ENCODE data around the gene NCR1.
"Not testable (repeated sequence)": the region's sequence is repeated elsewhere in the genome, so short reads cannot be mapped to it uniquely, and the experiment has no call there.

The NCR1 gene, protein sequence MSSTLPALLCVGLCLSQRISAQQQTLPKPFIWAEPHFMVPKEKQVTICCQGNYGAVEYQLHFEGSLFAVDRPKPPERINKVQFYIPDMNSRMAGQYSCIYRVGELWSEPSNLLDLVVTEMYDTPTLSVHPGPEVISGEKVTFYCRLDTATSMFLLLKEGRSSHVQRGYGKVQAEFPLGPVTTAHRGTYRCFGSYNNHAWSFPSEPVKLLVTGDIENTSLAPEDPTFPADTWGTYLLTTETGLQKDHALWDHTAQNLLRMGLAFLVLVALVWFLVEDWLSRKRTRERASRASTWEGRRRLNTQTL

DNA sequence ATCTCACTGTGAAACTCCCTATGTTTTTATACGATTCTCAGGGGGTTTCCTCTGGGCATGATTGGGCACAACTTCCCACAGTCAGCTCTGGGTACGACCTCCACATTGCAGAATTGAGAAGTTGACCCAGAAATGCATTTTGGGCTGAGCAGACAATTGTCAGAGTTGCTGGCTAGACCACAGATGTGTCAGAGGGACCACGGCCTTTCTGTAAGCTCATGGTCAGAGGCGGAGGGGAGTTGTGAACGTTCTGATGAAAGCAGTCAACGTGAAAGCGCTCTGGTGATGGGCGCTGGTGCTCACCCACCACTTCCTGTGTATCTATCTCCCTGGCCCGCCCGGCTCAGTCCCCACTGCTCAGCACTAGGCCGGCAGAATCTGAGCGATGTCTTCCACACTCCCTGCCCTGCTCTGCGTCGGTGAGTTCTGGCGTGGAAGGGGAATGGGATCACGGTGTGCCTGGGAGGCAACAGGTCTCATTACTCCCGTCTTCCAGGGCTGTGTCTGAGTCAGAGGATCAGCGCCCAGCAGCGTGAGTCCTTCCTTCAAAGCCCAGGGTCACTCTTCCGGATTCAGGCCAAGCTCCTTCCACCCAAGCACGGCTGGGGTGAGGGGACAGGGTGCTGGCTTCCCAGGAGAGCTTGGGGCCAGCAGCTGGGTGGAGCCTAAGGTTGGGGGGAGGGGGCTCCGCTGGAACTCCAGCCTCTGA lies at the start of gene NCR1:
Gene NCR1, plus strand, starts transcription at position 346 of the 709 bp plus-strand sequence. Its CDS starts 40 bp downstream, at position 386.
- peak; percentile 30 for DNase-seq

DNA sequence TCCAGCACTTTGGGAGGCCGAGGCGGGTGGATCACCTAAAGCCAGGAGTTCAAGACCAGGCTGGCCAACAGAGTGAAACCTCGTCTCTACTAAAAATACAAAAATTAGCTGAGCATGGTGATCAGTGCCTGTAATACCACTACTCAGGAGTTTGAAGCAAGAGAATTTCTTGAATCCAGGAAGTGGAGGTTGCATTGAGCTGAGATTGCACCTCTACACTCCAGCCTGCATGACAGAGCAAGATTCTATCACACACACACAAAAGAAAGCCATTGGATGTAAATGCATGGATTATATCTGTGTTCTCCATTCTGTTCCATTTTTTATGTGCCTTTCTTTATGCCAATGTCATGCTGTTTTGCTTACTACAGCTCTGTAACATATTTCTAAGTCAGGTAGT lies 47.5 kb upstream of the NCR1 start:
- DNase-seq, result not testable (repeated sequence)

DNA sequence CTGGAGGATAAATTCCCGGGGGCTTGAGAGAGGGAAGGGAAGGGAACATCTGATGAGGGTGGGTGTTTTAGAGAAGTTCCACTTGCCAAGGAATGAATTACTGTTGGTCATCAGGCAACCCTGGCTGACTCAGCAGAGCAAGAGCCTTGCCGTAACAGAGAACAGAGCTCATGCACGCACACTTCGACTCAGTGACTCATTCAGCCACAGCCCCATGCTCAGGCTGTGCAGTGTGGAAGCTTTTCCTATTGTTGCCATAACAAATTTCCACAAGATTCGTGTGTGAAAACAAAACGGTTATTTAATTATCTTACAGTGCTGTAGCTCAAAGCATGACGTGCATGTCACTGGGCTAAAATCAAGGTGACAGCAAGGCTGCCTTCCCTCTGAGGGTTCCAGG lies 46.5 kb upstream of the NCR1 start:
- DNase-seq, result not testable (repeated sequence)

DNA sequence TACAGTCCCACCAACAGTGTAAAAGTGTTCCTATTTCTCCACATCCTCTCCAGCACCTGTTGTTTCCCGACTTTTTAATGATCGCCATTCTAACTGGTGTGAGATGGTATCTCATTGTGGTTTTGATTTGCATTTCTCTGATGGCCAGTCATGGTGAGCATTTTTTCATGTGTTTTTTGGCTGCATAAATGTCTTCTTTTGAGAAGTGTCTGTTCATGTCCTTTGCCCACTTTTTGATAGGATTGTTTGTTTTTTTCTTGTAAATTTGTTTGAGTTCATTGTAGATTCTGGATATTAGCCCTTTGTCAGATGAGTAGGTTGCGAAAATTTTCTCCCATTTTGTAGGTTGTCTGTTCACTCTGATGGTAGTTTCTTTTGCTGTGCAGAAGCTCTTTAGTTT lies 42.5 kb upstream of the NCR1 start:
- DNase-seq, result not testable (repeated sequence)

- no peak for DNase-seq
Measured at GRCh38 chr19:54871696-54872095, 34.3 kb upstream of the NCR1 start.

GRCh38 chr19:54873990-54874389 lies 32.0 kb upstream of the NCR1 start, which contains the start of gene FCAR:
TSS of gene FCAR (plus strand) at chr19:54874235. CDS start at chr19:54874290, 55 bp downstream.
- no peak for DNase-seq

GRCh38 chr19:54875506-54875905 lies 30.4 kb upstream of the NCR1 start:
- no peak for DNase-seq

DNA sequence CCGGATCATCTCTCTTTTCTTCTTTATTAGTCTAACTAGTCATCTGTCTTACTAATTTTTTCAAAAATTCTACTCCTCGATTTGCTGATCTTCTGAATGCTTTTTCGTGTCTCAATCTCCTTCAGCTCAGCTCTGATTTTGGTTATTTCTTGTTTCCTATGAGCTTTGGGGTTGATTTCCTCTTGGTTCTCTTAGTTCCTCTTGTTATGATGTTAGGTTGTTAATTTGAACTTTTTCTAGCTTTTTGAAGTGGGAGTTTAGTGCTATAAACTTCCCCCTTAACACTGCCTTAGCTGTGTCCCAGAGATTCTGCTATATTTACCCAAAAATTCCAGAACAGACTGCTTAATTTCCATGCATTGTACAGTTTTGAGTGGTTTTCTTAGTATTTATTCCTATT lies 28.5 kb upstream of the NCR1 start:
- DNase-seq, result no peak

DNA sequence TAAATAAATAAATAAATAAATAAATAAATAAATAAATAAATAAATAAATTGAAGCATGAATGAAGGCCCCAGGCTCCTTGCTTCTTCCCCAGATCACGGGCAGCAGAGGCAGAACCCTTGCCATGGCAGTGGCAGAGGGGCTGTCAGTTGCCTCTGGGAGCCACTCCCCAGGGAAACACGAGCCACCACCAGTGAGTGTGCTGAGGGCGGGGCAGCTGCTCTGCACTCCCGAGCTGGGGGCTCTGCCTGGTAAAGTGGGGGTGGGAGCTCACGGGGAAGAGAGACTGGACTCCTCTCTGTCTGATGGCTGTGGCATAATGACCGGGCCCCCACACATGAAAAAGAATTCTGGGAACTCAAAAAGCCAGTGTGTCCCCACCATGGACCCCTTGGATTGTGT lies 24.1 kb upstream of the NCR1 start:
- no peak for DNase-seq

- DNase-seq, result peak; percentile 44
Measured at GRCh38 chr19:54882758-54883157, 23.2 kb upstream of the NCR1 start.

DNA sequence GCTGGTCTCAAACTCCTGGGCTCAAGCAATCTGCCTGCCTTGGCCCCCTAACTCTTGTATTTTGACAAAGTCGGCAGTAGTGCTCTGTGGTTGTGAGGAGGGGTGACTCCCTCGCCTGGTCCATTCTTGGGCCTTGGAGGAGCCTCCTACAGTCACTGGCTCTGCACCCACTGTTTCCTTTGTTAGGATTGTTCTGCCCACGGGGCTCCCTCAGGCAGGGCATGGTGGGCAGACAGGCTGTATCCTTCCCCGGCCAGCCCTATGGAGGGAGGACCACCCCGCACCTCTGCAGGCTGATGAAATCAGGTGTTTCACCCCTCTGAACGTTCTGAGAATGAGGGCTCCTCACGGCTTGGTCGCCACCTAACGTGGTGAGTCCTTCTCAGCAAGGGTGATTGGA lies 22.7 kb upstream of the NCR1 start:
- no peak for DNase-seq

DNA sequence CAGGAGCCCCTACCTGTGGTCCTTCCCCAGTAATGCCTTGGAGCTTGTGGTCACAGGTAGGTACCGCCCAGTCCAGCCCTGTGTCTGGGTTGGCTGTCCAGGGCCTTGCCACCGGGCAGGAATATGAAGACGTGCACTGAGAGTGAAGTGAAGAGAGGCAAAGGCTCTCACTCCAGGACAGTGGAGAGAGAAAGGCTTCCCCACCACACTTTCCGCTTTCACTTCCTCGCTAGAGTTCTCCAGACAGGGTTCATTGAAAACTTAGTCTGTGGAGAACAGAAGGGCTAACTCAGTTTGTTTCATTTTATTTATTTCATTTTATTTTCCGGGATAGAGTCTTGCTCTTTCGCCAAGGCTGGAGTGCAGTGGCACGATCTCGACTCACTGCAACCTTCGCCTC lies 17.7 kb upstream of the NCR1 start:
- DNase-seq, result no peak

GRCh38 chr19:54889566-54889965 lies 16.4 kb upstream of the NCR1 start:
- DNase-seq, result no peak

- no peak for DNase-seq
Measured at GRCh38 chr19:54893406-54893805, 12.5 kb upstream of the NCR1 start.

GRCh38 chr19:54894106-54894505 lies 11.8 kb upstream of the NCR1 start:
- not testable (repeated sequence) for DNase-seq

GRCh38 chr19:54896036-54896435 lies 9.9 kb upstream of the NCR1 start:
- DNase-seq, result no peak

DNA sequence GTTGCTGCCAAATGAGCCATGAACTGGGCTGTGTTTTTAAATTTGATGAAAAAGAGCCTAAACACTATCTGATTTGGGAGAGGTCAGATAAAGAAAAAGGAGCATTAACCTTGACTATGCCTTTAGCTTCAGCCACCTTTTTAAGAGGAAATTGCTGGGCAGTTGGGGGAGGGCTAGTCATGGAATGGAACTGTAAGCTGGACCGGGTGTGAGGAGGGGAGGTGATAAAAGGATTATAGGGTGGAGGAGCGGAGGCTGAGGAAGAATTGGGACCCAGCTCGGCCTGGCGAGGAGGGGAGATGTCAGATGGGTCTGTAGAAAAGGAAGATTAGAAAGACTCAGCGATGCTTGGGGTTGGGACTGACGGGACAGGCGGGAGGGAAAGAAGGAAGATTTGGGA lies 7.3 kb upstream of the NCR1 start:
- DNase-seq, result not testable (repeated sequence)

DNA sequence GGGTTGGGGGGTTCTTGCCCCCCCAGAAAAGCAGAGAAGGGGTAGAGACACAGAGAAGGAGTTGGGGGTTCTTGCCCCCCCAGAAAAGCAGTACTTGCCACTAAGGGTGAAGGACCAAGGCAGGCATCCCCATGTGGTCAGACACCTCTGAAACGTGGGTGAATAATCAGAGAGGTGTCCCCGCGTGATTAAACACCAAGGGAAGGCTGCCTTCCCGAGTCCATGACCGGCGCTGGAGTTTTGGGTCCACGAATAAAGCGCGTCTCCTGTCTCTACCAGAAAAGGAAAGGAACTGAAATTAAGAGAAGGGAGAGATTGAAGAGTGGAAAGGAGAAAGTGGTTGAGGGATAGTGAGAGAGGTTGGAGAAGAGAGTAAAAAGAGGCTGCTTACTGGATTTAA lies 6.3 kb upstream of the NCR1 start:
- DNase-seq, result not testable (repeated sequence)

DNA sequence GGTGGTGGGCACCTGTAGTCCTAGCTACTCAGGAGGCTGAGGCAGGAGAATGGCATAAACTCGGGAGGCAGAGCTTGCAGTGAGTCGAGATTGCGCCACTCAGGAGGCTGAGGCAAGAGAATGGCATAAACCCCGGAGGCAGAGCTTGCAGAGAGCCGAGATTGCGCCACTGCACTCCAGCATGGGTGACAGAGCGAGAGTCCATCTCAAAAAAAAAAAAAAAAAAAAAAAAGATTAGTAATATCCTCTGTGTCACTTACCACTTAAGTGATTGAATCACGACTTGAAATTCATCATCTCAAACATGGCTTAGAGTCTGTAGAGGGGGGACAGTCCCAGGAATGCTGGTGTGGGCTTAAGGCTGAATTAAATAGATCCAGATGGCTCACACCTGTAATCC lies 4.8 kb upstream of the NCR1 start:
- not testable (repeated sequence) for DNase-seq

GRCh38 chr19:54902061-54902460 lies 3.9 kb upstream of the NCR1 start:
- DNase-seq, result no peak

- no peak for DNase-seq
Measured at GRCh38 chr19:54903303-54903702, 2.6 kb upstream of the NCR1 start.

DNA sequence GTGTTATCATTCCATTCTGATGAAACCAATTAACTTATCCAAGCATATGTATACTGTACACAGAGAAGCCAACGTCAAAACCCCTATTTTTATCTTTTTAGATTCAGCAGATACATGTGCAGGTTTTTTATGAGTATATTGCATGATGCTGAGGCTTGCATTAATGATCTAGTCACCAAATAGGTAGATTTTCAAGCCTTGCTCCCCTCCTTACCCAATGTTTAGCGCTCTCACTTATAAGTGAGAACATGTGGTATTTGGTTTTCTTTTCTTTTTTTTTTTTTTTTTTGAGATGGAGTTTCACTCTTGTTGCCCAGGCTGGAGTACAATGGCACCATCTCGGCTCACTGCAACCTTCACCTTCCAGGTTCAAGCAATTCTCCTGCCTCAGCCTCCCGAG lies 1.7 kb upstream of the NCR1 start:
- not testable (repeated sequence) for DNase-seq

DNA sequence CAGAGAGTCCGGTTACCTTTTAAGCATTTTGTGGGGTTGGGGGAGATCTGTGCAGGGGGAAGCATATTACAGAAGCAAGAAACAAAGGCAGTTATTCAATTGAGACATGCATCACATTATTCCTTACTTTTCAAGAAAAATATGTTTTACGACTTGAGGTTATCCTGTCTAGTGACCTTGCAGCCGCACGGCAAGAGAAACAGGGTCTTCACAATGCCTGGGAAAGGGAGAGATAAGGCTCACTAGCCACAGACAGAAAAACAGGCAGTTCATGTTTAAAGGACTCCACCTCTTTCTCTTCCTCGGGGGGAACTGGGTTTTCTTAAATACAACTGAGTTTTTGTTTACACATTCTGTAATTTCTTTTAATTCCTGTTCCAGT lies 536 bp upstream of the NCR1 start:
- DNase-seq, result no peak

DNA sequence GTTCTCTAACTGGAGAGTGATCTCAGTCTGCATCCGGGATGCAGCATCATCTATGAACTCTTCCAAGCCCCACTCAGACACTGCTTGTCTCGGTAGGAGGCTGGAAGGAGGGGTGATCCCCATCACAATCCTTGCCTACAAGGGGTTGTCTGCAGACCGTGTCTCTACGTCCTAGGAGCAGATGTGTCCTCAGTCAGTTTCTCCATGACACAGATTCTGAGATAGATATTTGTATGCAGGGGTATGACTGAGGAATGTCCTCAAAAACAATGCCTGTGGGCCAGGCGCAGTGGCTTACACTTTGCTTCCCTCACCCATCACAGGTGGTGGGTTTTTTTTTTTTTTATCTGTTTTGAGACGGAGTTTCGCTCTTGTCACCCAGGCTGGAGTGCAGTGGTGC lies 871 bp downstream of the NCR1 start:
- no peak for DNase-seq

GRCh38 chr19:54907899-54908298 lies 2.0 kb downstream of the NCR1 start:
- not testable (repeated sequence) for DNase-seq

All from activated CD4-positive, alpha-beta T cell treated with anti-CD3 and anti-CD28 coated beads, Interleukin-10, Interleukin-2, amounts not matched to agents 100 ng/mL and 50 ng/mL, durations not matched to agents 16 hours and 8 hours (primary cell).